ENCODE data around the gene EMC6.

EMC6 gene

DNA sequence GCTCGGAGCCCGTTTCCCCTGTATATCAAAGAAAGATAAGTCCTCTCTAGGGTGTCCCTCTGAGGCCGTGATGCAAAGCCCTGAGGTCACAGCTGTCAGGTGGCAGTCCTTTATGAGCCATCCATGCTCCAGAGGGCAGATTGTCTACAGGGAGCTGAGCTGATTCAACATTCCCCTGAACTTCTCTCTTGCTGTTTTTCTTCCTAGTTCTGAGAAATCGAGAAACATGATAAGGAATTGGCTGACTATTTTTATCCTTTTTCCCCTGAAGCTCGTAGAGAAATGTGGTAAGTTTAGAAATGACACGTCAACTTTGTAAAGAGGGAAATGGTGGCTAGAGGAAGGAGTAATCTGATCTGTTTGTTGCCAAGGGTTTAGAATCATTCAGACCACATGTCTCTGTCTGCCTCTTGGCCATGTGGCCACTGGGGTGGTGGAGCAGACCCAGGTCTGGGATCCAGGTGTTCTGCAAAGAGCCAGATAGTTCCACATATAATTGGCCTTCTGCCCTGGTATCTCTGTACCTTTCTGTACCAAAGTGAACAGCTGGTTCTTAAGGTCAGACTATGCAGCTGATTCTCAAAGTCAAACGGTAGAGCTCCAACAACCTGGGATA lies 28.5 kb upstream of the EMC6 start:
- no peak overlapping the region for H3K9ac ChIP-seq (ENCODE audit: low read depth, low read length, poor library complexity)
- no peaks in the 10 kb centered on the region for H3K9me3 ChIP-seq (replicated peaks in 1 of 2; ENCODE audit: control insufficient read depth in 2 of 2, insufficient read depth in 1 of 2, low read depth in 1 of 2, low read length in 2 of 2)
- no peak overlapping the region for H3K18ac ChIP-seq (ENCODE audit: low read length)
- H3K4ac ChIP-seq (ENCODE audit: low read length): no peak overlapping the region
- H2BK120ac ChIP-seq (ENCODE audit: low read depth, low read length): no peak overlapping the region
- H2AFZ ChIP-seq (ENCODE audit: low read length): no peak overlapping the region
- H3K27ac ChIP-seq (replicated peaks; ENCODE audit: low read length): no peak overlapping the region
- H2BK15ac ChIP-seq (ENCODE audit: low read length): no peak overlapping the region
- H3K4me3 ChIP-seq (ENCODE audit: low read length in 2 of 2): no peak overlapping the region
- no peaks in the 10 kb centered on the region for H3K27me3 ChIP-seq (ENCODE audit: control insufficient read depth in 3 of 3, insufficient read depth in 3 of 3, low read depth in 1 of 3, low read length in 3 of 3)
- H3K14ac ChIP-seq (ENCODE audit: low read length): no peak overlapping the region
- H4K8ac ChIP-seq (ENCODE audit: low read depth, low read length): no peak overlapping the region
- no CpG with 5 or more reads among the region's 7 CpGs for WGBS, 2 donors (ENCODE audit: extremely low coverage in 2 of 2, insufficient read length in 2 of 2, insufficient replicate concordance in 1 of 2)
- peaks cover 15% of the 10 kb centered on the region for H3K79me1 ChIP-seq (ENCODE audit: low read depth, low read length)
- H2BK5ac ChIP-seq (ENCODE audit: low read length): no peak overlapping the region
- H3K36me3 ChIP-seq (replicated peaks in 1 of 2; ENCODE audit: control insufficient read depth in 2 of 2, insufficient read depth in 2 of 2, low read length in 2 of 2): peaks cover 4 to 23% of the 10 kb centered on the region in 2 donors
- DNase-seq (ENCODE audit: low spot score): no peak
- H3K23ac ChIP-seq (ENCODE audit: low read depth, low read length, poor library complexity): no peak overlapping the region
- no peak overlapping the region for H3K4me2 ChIP-seq (ENCODE audit: insufficient read depth, low read length, poor library complexity, severe bottlenecking)
- peaks cover 2 to 28% of the 10 kb centered on the region in 2 donors for H3K4me1 ChIP-seq (ENCODE audit: control insufficient read depth in 2 of 2, insufficient read depth in 1 of 2, low read depth in 1 of 2, low read length in 2 of 2)
- H2BK12ac ChIP-seq (ENCODE audit: low read length): no peak overlapping the region
- no peak overlapping the region for H2AK5ac ChIP-seq (ENCODE audit: low read depth, low read length)
- no peak overlapping the region for H4K91ac ChIP-seq (ENCODE audit: low read depth, low read length, poor library complexity)

DNA sequence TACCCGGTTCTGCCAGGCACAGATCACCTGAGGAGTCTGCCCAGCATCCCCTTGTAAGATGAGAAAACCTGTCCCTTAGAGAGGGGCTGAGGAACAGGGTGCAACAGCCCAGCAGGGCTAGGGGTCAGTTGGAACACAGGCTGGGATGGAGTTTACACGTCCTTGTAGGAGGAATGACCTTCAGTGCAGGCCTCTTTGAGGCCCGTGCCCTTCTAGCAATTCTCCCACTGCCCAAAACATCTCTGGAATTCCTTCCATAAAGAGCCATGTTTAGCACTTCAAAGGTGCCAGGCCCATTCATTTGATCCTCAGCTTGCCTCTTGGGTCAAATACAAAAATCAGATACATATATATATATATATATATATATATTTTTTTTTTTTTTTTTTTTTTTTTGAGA lies 27.6 kb upstream of the EMC6 start:
- Histone ChIP-seq H3K4me2 (ENCODE audit: insufficient read depth, low read length, poor library complexity, severe bottlenecking) (no peak overlapping the region), H2BK120ac (ENCODE audit: low read depth, low read length) (no peak overlapping the region), H2AK5ac (ENCODE audit: low read depth, low read length) (no peak overlapping the region), H4K91ac (ENCODE audit: low read depth, low read length, poor library complexity) (no peak overlapping the region), H4K8ac (ENCODE audit: low read depth, low read length) (no peak overlapping the region), H3K27ac (replicated peaks; ENCODE audit: low read length) (no peak overlapping the region), H3K9ac (ENCODE audit: low read depth, low read length, poor library complexity) (no peak overlapping the region), H3K14ac (ENCODE audit: low read length) (no peak overlapping the region), H2BK15ac (ENCODE audit: low read length) (no peak overlapping the region), H3K36me3 (replicated peaks in 1 of 2; ENCODE audit: control insufficient read depth in 2 of 2, insufficient read depth in 2 of 2, low read length in 2 of 2) (peaks cover 4 to 29% of the 10 kb centered on the region in 2 donors), H3K18ac (ENCODE audit: low read length) (no peak overlapping the region), H3K9me3 (replicated peaks in 1 of 2; ENCODE audit: control insufficient read depth in 2 of 2, insufficient read depth in 1 of 2, low read depth in 1 of 2, low read length in 2 of 2) (no peaks in the 10 kb centered on the region), H3K23ac (ENCODE audit: low read depth, low read length, poor library complexity) (no peak overlapping the region), H2BK5ac (ENCODE audit: low read length) (no peak overlapping the region), H3K4me1 (ENCODE audit: control insufficient read depth in 2 of 2, insufficient read depth in 1 of 2, low read depth in 1 of 2, low read length in 2 of 2) (peaks cover 2 to 25% of the 10 kb centered on the region in 2 donors), H3K79me1 (ENCODE audit: low read depth, low read length) (peaks cover 9% of the 10 kb centered on the region), H2AFZ (ENCODE audit: low read length) (no peak overlapping the region), H3K27me3 (ENCODE audit: control insufficient read depth in 3 of 3, insufficient read depth in 3 of 3, low read depth in 1 of 3, low read length in 3 of 3) (no peaks in the 10 kb centered on the region), H2BK12ac (ENCODE audit: low read length) (no peak overlapping the region), H3K4me3 (ENCODE audit: low read length in 2 of 2) (no peak overlapping the region), H3K4ac (ENCODE audit: low read length) (no peak overlapping the region)
- DNase-seq (ENCODE audit: low spot score): no peak
- no CpG with 5 or more reads among the region's 3 CpGs for WGBS, 2 donors (ENCODE audit: extremely low coverage in 2 of 2, insufficient read length in 2 of 2, insufficient replicate concordance in 1 of 2)

DNA sequence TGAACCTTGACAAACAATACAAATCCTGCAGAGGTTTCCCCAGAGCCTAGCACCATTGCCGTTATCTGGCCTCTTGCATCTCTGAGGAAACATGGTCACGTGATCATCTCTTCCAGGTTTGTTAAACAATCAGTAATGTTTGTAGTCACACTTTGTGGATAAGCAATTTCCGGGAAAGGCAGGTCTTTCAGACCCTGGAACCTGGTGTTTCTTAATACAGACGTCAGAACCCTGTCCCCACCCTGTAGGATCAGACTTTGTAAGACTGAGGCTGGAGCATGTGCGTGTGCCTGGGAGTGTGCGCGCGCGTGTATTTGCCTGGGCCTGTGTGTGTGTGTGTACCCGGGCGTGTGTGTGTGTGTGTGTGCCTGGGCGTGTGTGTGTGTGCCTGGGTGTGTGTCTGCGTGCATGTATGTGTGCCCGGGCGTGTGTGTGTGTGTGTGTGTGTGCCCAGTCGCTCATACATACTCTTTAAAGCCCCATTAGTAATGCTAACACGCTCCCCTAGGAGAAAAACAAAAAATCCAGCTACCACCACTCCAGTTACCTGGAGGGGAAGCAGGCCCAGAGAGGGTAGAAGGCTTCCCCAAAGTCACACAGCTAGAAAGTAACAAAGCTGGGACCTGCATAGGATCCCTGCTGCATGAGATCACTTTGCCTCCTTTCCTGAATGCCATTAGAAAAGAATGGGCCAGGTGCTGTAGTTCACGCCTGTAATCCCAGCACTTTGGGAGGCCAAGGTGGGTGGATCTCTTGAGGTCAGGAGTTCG lies 26.7 kb upstream of the EMC6 start:
- Histone ChIP-seq H3K4me3 (ENCODE audit: low read length in 2 of 2) (no peak overlapping the region), H3K14ac (ENCODE audit: low read length) (no peak overlapping the region), H3K27me3 (ENCODE audit: control insufficient read depth in 3 of 3, insufficient read depth in 3 of 3, low read depth in 1 of 3, low read length in 3 of 3) (no peaks in the 10 kb centered on the region), H3K4me2 (ENCODE audit: insufficient read depth, low read length, poor library complexity, severe bottlenecking) (no peak overlapping the region), H3K36me3 (replicated peaks in 1 of 2; ENCODE audit: control insufficient read depth in 2 of 2, insufficient read depth in 2 of 2, low read length in 2 of 2) (peaks cover 4 to 29% of the 10 kb centered on the region in 2 donors), H2BK15ac (ENCODE audit: low read length) (no peak overlapping the region), H3K18ac (ENCODE audit: low read length) (no peak overlapping the region), H3K23ac (ENCODE audit: low read depth, low read length, poor library complexity) (no peak overlapping the region), H3K9ac (ENCODE audit: low read depth, low read length, poor library complexity) (no peak overlapping the region), H3K9me3 (replicated peaks in 1 of 2; ENCODE audit: control insufficient read depth in 2 of 2, insufficient read depth in 1 of 2, low read depth in 1 of 2, low read length in 2 of 2) (no peaks in the 10 kb centered on the region), H4K8ac (ENCODE audit: low read depth, low read length) (no peak overlapping the region), H2BK5ac (ENCODE audit: low read length) (no peak overlapping the region), H4K91ac (ENCODE audit: low read depth, low read length, poor library complexity) (no peak overlapping the region), H2AFZ (ENCODE audit: low read length) (no peak overlapping the region), H3K79me1 (ENCODE audit: low read depth, low read length) (peaks cover 6% of the 10 kb centered on the region), H3K4ac (ENCODE audit: low read length) (no peak overlapping the region), H2BK12ac (ENCODE audit: low read length) (no peak overlapping the region), H3K4me1 (ENCODE audit: control insufficient read depth in 2 of 2, insufficient read depth in 1 of 2, low read depth in 1 of 2, low read length in 2 of 2) (peaks cover 2 to 25% of the 10 kb centered on the region in 2 donors), H3K27ac (replicated peaks; ENCODE audit: low read length) (no peak overlapping the region), H2BK120ac (ENCODE audit: low read depth, low read length) (no peak overlapping the region), H2AK5ac (ENCODE audit: low read depth, low read length) (no peak overlapping the region)
- no peak for DNase-seq (ENCODE audit: low spot score)
- no CpG with 5 or more reads among the region's 19 CpGs for WGBS, 2 donors (ENCODE audit: extremely low coverage in 2 of 2, insufficient read length in 2 of 2, insufficient replicate concordance in 1 of 2)

DNA sequence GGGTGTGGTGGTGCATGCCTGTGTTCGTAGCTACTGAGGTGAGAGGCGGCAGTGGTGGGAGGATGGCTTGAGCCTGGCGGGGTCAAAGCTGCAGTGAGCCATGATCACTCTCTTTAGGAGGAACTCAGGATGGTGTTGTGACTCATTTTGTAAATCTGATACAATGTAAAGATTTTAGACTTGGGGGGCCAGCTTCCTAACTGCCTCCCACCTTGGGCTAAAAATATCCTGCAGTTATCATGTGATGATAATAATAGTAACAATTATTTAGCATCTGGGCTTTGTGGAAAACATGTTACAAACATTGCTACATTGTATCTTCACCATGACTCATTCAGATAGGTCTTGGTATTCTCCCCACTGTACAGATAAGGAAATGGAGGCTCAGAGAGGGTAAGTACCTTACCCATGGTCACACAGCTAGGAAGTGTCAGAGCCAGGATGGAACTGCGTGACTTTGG lies 24.7 kb upstream of the EMC6 start:
- H3K4me2 ChIP-seq (ENCODE audit: insufficient read depth, low read length, poor library complexity, severe bottlenecking): no peak overlapping the region
- H2BK12ac ChIP-seq (ENCODE audit: low read length): no peak overlapping the region
- H4K91ac ChIP-seq (ENCODE audit: low read depth, low read length, poor library complexity): no peak overlapping the region
- H3K4ac ChIP-seq (ENCODE audit: low read length): no peak overlapping the region
- H4K8ac ChIP-seq (ENCODE audit: low read depth, low read length): no peak overlapping the region
- H2BK120ac ChIP-seq (ENCODE audit: low read depth, low read length): no peak overlapping the region
- no peak overlapping the region for H3K14ac ChIP-seq (ENCODE audit: low read length)
- no peak overlapping the region for H3K27ac ChIP-seq (replicated peaks; ENCODE audit: low read length)
- H3K9ac ChIP-seq (ENCODE audit: low read depth, low read length, poor library complexity): no peak overlapping the region
- DNase-seq (ENCODE audit: low spot score): no peak
- no peak overlapping the region for H3K4me3 ChIP-seq (ENCODE audit: low read length in 2 of 2)
- no peak overlapping the region for H2BK5ac ChIP-seq (ENCODE audit: low read length)
- H3K18ac ChIP-seq (ENCODE audit: low read length): no peak overlapping the region
- H3K23ac ChIP-seq (ENCODE audit: low read depth, low read length, poor library complexity): no peak overlapping the region
- no peaks in the 10 kb centered on the region for H3K9me3 ChIP-seq (replicated peaks in 1 of 2; ENCODE audit: control insufficient read depth in 2 of 2, insufficient read depth in 1 of 2, low read depth in 1 of 2, low read length in 2 of 2)
- H2BK15ac ChIP-seq (ENCODE audit: low read length): no peak overlapping the region
- H3K27me3 ChIP-seq (ENCODE audit: control insufficient read depth in 3 of 3, insufficient read depth in 3 of 3, low read depth in 1 of 3, low read length in 3 of 3): no peaks in the 10 kb centered on the region
- peaks cover 3% of the 10 kb centered on the region for H3K79me1 ChIP-seq (ENCODE audit: low read depth, low read length)
- H3K36me3 ChIP-seq (replicated peaks in 1 of 2; ENCODE audit: control insufficient read depth in 2 of 2, insufficient read depth in 2 of 2, low read length in 2 of 2): peaks cover 7 to 36% of the 10 kb centered on the region in 2 donors
- H3K4me1 ChIP-seq (ENCODE audit: control insufficient read depth in 2 of 2, insufficient read depth in 1 of 2, low read depth in 1 of 2, low read length in 2 of 2): peaks cover 0 to 25% of the 10 kb centered on the region in 2 donors
- WGBS, 2 donors (ENCODE audit: extremely low coverage in 2 of 2, insufficient read length in 2 of 2, insufficient replicate concordance in 1 of 2): no CpG with 5 or more reads among the region's 4 CpGs
- no peak overlapping the region for H2AFZ ChIP-seq (ENCODE audit: low read length)
- H2AK5ac ChIP-seq (ENCODE audit: low read depth, low read length): no peak overlapping the region

All from neuronal stem cell (in vitro differentiated cells).